ENCODE measurements around the gene FADS3. TPM values are rescaled to one million over a fixed set of nuclear protein-coding genes. Genes with fewer than 3 reads are reported as not detected.

The FADS3 gene
- total and polyA plus RNA-seq, 3 donors from 2014 or later, result 20.5 to 88.5 (median 50.6) TPM

DNA sequence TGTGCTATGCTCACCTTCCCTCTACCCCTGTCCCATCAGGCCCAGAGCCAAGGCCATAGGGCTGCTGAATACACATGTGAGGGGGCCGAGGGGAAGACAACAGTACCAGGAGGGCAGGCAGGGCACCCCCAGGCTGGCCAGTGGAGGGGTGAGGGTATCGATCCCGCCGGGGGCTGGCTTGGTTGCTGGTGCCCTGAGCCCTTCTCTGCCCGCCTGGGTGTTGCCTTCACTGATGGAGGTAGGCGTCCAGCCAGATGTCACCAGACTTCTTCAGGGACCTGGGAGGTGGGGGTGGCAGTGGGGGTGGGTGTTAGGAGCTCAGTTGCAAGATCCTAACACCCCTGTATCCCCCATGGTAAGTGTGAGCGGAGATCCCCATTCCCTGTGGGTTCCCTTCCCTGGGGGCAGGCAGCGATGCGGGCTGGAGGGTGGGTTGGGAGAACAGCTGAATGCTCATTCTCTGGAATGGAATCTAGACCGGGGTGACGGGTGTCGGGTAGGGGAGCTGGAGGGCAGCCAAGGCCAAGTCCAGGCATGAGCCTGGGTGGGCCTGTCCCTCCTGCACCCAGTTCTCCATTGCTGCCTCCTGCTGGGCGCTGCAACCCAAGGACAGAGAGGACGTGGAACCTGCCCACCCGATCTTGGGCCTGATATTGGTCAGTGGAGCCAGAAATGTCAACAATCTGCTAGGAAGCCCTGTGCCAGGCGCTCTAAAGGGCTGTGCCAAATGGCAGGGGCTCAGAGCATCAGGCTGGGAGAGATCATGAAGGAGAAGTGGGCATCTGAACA, 17.6 kb downstream of the FADS3 start:
- TF ChIP-seq, protein P1, sequence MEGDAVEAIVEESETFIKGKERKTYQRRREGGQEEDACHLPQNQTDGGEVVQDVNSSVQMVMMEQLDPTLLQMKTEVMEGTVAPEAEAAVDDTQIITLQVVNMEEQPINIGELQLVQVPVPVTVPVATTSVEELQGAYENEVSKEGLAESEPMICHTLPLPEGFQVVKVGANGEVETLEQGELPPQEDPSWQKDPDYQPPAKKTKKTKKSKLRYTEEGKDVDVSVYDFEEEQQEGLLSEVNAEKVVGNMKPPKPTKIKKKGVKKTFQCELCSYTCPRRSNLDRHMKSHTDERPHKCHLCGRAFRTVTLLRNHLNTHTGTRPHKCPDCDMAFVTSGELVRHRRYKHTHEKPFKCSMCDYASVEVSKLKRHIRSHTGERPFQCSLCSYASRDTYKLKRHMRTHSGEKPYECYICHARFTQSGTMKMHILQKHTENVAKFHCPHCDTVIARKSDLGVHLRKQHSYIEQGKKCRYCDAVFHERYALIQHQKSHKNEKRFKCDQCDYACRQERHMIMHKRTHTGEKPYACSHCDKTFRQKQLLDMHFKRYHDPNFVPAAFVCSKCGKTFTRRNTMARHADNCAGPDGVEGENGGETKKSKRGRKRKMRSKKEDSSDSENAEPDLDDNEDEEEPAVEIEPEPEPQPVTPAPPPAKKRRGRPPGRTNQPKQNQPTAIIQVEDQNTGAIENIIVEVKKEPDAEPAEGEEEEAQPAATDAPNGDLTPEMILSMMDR (IDR thresholded peaks at IDR 0.05), result no peak
- TF ChIP-seq POLR2A (IDR thresholded peaks at IDR 0.05), result no peak
- H3K27ac ChIP-seq, result no peak overlapping the region

DNA sequence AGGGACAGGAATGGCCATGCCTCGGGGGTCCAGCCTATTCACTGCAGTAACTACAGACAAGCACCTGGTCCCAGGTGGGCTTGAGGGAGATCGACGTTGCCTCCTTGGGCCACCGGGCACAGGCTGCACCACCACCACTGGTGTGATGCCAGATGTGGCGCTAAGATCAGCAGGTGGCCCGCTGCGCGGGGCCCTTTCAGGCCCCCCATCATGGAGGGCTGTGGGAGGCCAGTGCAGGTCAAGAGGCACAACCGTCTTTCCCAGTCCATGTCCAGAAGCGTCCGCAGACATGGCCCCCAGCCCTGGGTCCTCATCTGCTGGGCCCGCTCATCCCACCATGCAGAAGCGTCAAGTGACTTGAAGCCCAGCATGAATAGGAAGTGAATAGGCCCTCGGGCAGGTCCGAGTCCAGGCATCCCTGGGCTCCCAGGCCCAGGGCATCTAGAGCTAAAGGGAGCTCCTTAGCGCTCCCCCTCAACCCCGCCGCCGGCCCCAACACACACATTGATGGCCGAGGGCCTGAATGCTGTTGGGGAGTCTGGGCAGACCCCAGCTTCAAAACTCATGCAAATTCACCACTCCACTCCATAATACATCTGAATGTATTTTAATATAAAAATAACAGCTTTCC, 18.3 kb downstream of the FADS3 start:
- 96% methylated on average over 11 to 14 of the region's 20 CpGs for WGBS, 2 donors
- H3K27me3 ChIP-seq, result no peaks in the 10 kb centered on the region
- intact Hi-C loops (cut with DNase I; ENCODE audit: low total_unique reads), result no loop called here
- peaks cover 28% of the 10 kb centered on the region for H3K4me1 ChIP-seq
- no peak overlapping the region for H3K27ac ChIP-seq
- no peaks in the 10 kb centered on the region for H3K36me3 ChIP-seq (ENCODE audit: low read depth, missing control alignments)
- no peaks in the 10 kb centered on the region for H3K9me3 ChIP-seq
- no peak for DNase-seq
- no peak overlapping the region for H3K4me3 ChIP-seq
- TF ChIP-seq, protein P1 (IDR thresholded peaks at IDR 0.05), result no peak
- no peak for TF ChIP-seq POLR2A (IDR thresholded peaks at IDR 0.05)

More for the DNA sequence above, 17.6 kb downstream of the FADS3 start:
- DNase-seq, result no peak
- Histone ChIP-seq H3K9me3 (no peaks in the 10 kb centered on the region), H3K36me3 (ENCODE audit: low read depth, missing control alignments) (no peaks in the 10 kb centered on the region), H3K27me3 (no peaks in the 10 kb centered on the region), H3K4me3 (no peak overlapping the region), H3K4me1 (peaks cover 28% of the 10 kb centered on the region)
- intact Hi-C loops (cut with DNase I; ENCODE audit: low total_unique reads), result no loop called here
- 84 to 93% methylated on average over 13 to 16 of the region's 16 CpGs for WGBS, 2 donors

DNA sequence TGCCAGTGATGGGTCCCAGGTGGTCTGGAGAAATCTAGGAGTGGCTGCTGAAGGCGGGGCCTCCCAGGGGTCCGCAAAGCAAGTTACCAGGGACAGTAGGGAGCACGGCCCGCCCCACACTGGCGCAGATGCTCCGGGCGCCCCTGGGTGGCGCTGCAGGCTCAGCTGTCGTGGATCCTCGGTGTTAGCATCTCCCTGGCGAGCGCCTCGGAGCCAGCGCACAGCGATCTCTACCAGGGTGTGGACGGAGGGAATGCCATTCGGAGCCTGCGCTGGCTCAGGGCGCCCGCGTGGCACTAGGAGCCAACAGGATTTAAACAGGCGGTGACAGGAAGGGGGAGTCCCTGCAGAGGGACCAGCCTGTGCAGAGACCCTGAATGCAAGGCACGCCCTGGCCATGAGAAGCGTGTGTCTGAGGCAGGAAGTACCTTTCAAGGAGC, 20.2 kb downstream of the FADS3 start:
- intact Hi-C loops (cut with DNase I; ENCODE audit: low total_unique reads), result no loop called here
- DNase-seq, result peak; percentile 86
- Histone ChIP-seq H3K27ac (peak overlapping the region; percentile 22 to 80), H3K9me3 (no peaks in the 10 kb centered on the region), H3K36me3 (ENCODE audit: low read depth, missing control alignments) (no peaks in the 10 kb centered on the region), H3K4me1 (peaks cover 28% of the 10 kb centered on the region), H3K4me3 (no peak overlapping the region), H3K27me3 (no peaks in the 10 kb centered on the region)
- 17 to 27% methylated on average over 2 to 24 of the region's 24 CpGs for WGBS, 2 donors
- TF ChIP-seq POLR2A (IDR thresholded peaks at IDR 0.05), result no peak
- TF ChIP-seq, protein P1 (IDR thresholded peaks at IDR 0.05), result peak; percentile 87 to 91 (median 89)

DNA sequence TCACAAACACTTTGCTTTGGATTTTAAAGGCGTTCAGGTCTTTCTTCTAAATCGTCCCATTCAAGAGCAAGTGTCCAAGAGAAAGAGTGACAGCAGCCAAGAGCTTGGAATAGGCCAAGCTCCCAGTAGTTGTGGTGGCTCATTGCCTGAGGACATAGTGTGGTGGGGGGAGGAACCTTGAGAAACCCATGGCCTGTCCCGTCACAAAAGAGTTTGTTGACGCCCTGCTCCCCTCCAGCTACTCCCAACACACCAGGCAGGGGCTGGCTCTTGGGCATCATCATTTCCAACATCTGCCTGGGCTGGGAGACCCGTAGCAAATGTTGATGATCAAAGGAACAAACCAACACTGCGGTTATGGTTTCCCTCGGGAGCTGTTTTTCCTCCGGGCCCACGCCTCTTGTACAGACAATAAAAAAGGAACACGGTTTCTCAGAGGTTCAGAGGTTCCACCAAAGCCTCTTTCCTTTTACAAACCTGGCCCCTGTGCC, 20.8 kb downstream of the FADS3 start:
- H3K4me3 ChIP-seq, result no peak overlapping the region
- peak overlapping the region; percentile 22 to 80 for H3K27ac ChIP-seq
- intact Hi-C loops (cut with DNase I; ENCODE audit: low total_unique reads), result no loop called here
- peaks cover 28% of the 10 kb centered on the region for H3K4me1 ChIP-seq
- 48 to 53% methylated on average over 8 to 10 of the region's 10 CpGs for WGBS, 2 donors
- no peaks in the 10 kb centered on the region for H3K36me3 ChIP-seq (ENCODE audit: low read depth, missing control alignments)
- H3K27me3 ChIP-seq, result no peaks in the 10 kb centered on the region
- no peak for DNase-seq
- TF ChIP-seq POLR2A (IDR thresholded peaks at IDR 0.05), result no peak
- TF ChIP-seq, protein P1 (IDR thresholded peaks at IDR 0.05), result no peak
- H3K9me3 ChIP-seq, result no peaks in the 10 kb centered on the region

Data from testis (tissue), 3 donors.